A549 (cell line): ENCODE results near the gene SEPTIN10. TPM values are rescaled to one million over a fixed set of nuclear protein-coding genes. Genes with fewer than 3 reads are reported as not detected.
"Not testable (repeated sequence)": the region's sequence is repeated elsewhere in the genome, so short reads cannot be mapped to it uniquely, and the experiment has no call there.

Experiments used
- ATAC-seq, 2 experiments: fragments of 200-7000 bp in 1 of 2; fragments of >200 bp in 1 of 2; cut with Nextera tagmentation in 1 of 2; cut with Tn5 transposase in 1 of 2; 3 replicates each; pipeline versions ENCODE4 v1.8.0 to v1.9.1; 2018 to 2020; ENCODE audit warnings: mild to moderate bottlenecking in 1 of 2, moderate library complexity in 1 of 2
- CTCF ChIA-PET: fragments of 300-600 bp; sonication (Branson Sonifier 250); formaldehyde crosslinking; extraction: SDS; loops from one replicate; lab custom pipeline; 2021; ENCODE audit warnings: antibody characterized with exemption, inconsistent platforms; lab: Yijun Ruan, JAX
- POLR2A ChIA-PET: fragments of 350-600 bp; formaldehyde crosslinking; extraction: SDS; loops from one replicate; lab custom pipeline; 2021; ENCODE audit warnings: antibody characterized with exemption, inconsistent platforms; lab: Yijun Ruan, JAX
- DNase-seq, 2 experiments: peaks; one replicate each; pipeline versions ENCODE4 v3.0.0 to v3.0.0-alpha.2; 2011 to 2016; ENCODE audit warnings: low read depth in 1 of 2, low spot score in 1 of 2
- FAIRE-seq: peaks from 2 replicates; lab custom pipeline; 2011; peaks lifted over from hg19 to GRCh38; lab: Jason Lieb, UNC
- H3K27ac ChIP-seq, 2 experiments: fragments of >200 bp; sonication (Bioruptor Twin); formaldehyde crosslinking; 3 replicates each; pipeline ENCODE4 v1.5.1; 2016 to 2017
- H3K4me1 ChIP-seq: fragments of >200 bp; sonication (Bioruptor Twin); formaldehyde crosslinking; 3 replicates; pipeline ENCODE4 v1.6.1; 2016
- H3K4me2 ChIP-seq: fragments of >200 bp; sonication (Bioruptor Twin); formaldehyde crosslinking; 3 replicates; pipeline ENCODE4 v1.6.1; 2016
- H3K4me3 ChIP-seq: fragments of >200 bp; sonication (Bioruptor Twin); formaldehyde crosslinking; 3 replicates; pipeline ENCODE4 v1.5.1; 2016
- H3K9me3 ChIP-seq: fragments of >200 bp; sonication (Bioruptor Twin); formaldehyde crosslinking; 3 replicates; pipeline ENCODE4 v1.6.1; 2016
- CBX8 ChIP-seq: fragments of 200-600 bp; sonication (generic); IDR thresholded peaks from 2 replicates; pipeline ENCODE4 v1.6.1; 2016
- CHD2 ChIP-seq: fragments of 150-350 bp; IDR thresholded peaks from 2 replicates; pipeline ENCODE4 v1.6.1; 2014; ENCODE audit warnings: low read length; ENCODE audit not compliant: partially characterized antibody
- EHF ChIP-seq: fragments of 250-450 bp; sonication (Bioruptor Pico); IDR thresholded peaks from 2 replicates; pipeline ENCODE4 v1.5.0; 2020; ENCODE audit warnings: mild to moderate bottlenecking
- FOSB ChIP-seq: fragments of 250-450 bp; sonication (Bioruptor Pico); IDR thresholded peaks from 2 replicates; pipeline ENCODE4 v1.5.0; 2020; ENCODE audit warnings: mild to moderate bottlenecking, moderate library complexity
- FOXS1 ChIP-seq: fragments of 250-450 bp; sonication (Bioruptor Pico); IDR thresholded peaks from 2 replicates; pipeline ENCODE4 v1.5.0; 2020; ENCODE audit warnings: mild to moderate bottlenecking, moderate library complexity
- GATA3 ChIP-seq: IDR thresholded peaks from 2 replicates; pipeline ENCODE4 v1.6.1; 2012; ENCODE audit warnings: borderline replicate concordance
- HMGXB4 ChIP-seq: fragments of 250-450 bp; sonication (Bioruptor Pico); IDR thresholded peaks from 2 replicates; pipeline ENCODE4 v1.5.0; 2021; ENCODE audit warnings: mild to moderate bottlenecking, moderate library complexity, borderline replicate concordance
- HOXA7 ChIP-seq: fragments of 250-450 bp; sonication (Bioruptor Pico); IDR thresholded peaks from 2 replicates; pipeline ENCODE4 v1.5.0; 2020; ENCODE audit warnings: mild to moderate bottlenecking, moderate library complexity
- JUNB ChIP-seq: fragments of >200 bp; sonication (Bioruptor Twin); formaldehyde crosslinking; IDR thresholded peaks from 2 replicates; pipeline ENCODE4 v1.6.1; 2016
- MAFK ChIP-seq: fragments of 450-650 bp; IDR thresholded peaks from 2 replicates; pipeline ENCODE4 v1.6.1; 2014; ENCODE audit not compliant: partially characterized antibody
- MAX ChIP-seq: IDR thresholded peaks from 2 replicates; pipeline ENCODE4 v1.6.1; 2012
- MAZ ChIP-seq: fragments of 150-350 bp; IDR thresholded peaks from 2 replicates; pipeline ENCODE4 v1.6.1; 2014; ENCODE audit warnings: antibody characterized with exemption, low read depth, low read length, borderline replicate concordance
- MYC ChIP-seq: IDR thresholded peaks from 2 replicates; pipeline ENCODE4 v1.6.1; 2012; ENCODE audit warnings: mild to moderate bottlenecking, inconsistent platforms, low read length, improper control_type of control experiment, borderline replicate concordance
- NR3C1 ChIP-seq: fragments of >200 bp; sonication (Bioruptor Twin); formaldehyde crosslinking; IDR thresholded peaks from 3 replicates; pipeline ENCODE4 v1.6.1; 2017
- PBX3 ChIP-seq: IDR thresholded peaks from 2 replicates; pipeline ENCODE4 v1.6.1; 2012
- PHF8 ChIP-seq: fragments of 200-600 bp; sonication (generic); IDR thresholded peaks from 2 replicates; pipeline ENCODE4 v1.6.1; 2016; ENCODE audit warnings: low read depth, mild to moderate bottlenecking, antibody characterized with exemption, moderate library complexity, borderline replicate concordance
- POLR2A ChIP-seq: IDR thresholded peaks from 2 replicates; pipeline ENCODE4 v1.6.1; 2012; ENCODE audit warnings: mild to moderate bottlenecking, low read length
- POLR2AphosphoS2 ChIP-seq: conservative IDR thresholded peaks from 2 replicates; pipeline ENCODE4 v1.6.1; 2012; ENCODE audit warnings: low read length, improper control_type of control experiment, inconsistent platforms
- RNF2 ChIP-seq: fragments of 200-600 bp; sonication (generic); IDR thresholded peaks from 2 replicates; pipeline ENCODE4 v1.6.1; 2016; ENCODE audit warnings: low read depth, mild to moderate bottlenecking, antibody characterized with exemption, moderate library complexity, borderline replicate concordance
- SMC3 ChIP-seq: fragments of >200 bp; sonication (Bioruptor Twin); formaldehyde crosslinking; IDR thresholded peaks from 3 replicates; pipeline ENCODE4 v1.6.1; 2018; ENCODE audit warnings: inconsistent platforms
- USF2 ChIP-seq: fragments of 450-650 bp; IDR thresholded peaks from 2 replicates; pipeline ENCODE4 v1.6.1; 2014; ENCODE audit warnings: antibody characterized with exemption
- ZNF302 ChIP-seq: fragments of 250-450 bp; sonication (Bioruptor Pico); IDR thresholded peaks from 2 replicates; pipeline ENCODE4 v1.9.0; 2021; ENCODE audit warnings: inconsistent platforms, mild to moderate bottlenecking, moderate library complexity
- WGBS: methylation state at CpG from one replicate; pipeline ENCODE4 v1.1.6; 2017; ENCODE audit errors: missing lambda C conversion rate; 5-methylcytosine and 5-hydroxymethylcytosine counted together
- polyA plus RNA-seq, 4 experiments: library from polyadenylated mRNA; depleted of rRNA in 3 of 4; stranded (reverse); fragments of >200 nt; fragmentation: RNase III in 1 of 4; extraction: RNeasy Plus Mini Kit Qiagen cat#74134 plus additional on column Dnase treatment in 1 of 4; gene quantifications; 2 replicates in 3 of 4; 3 replicates in 1 of 4; pipeline ENCODE4 v1.2.3, GENCODE V29; 2011 to 2017

The SEPTIN10 gene
- polyA plus RNA-seq, 2 of the 4 experiments (the other 2 are of a cell fraction) = 87.6 to 95.0 TPM

GRCh38 chr2:109537565-109538222, 76.1 kb downstream of the SEPTIN10 start:
- CTCF ChIA-PET = interaction anchor here (1.1 to 1.4 kb wide), 2 partner anchors 9 to 10 kb away, joined by 4 to 6 read pairs; no protein-coding TSS in a partner anchor
- peak in 1 of 2 experiments; percentile 48; a peak in 3 of 6 replicates for ATAC-seq
- no peak for DNase-seq

GRCh38 chr2:109536556-109536955, 77.2 kb downstream of the SEPTIN10 start:
- 69% methylated on average over 3 of the region's 3 CpGs for WGBS
- H3K4me3 ChIP-seq, H3K4me2 ChIP-seq, H3K27ac ChIP-seq, H3K4me1 ChIP-seq, H3K9me3 ChIP-seq, ATAC-seq, FAIRE-seq, DNase-seq, POLR2A ChIA-PET: not testable (repeated sequence)
- CTCF ChIA-PET = interaction anchor here (0.9 to 1.3 kb wide), 2 partner anchors 9 to 10 kb away, joined by 3 to 6 read pairs; no protein-coding TSS in a partner anchor

More at GRCh38 chr2:109537565-109538222, 76.1 kb downstream of the SEPTIN10 start:
- POLR2A ChIA-PET = no interaction called here
- no peaks in the 10 kb centered on the region for H3K9me3 ChIP-seq
- H3K27ac ChIP-seq = no peak overlapping the region
- 82% methylated on average over 10 of the region's 10 CpGs for WGBS
- H3K4me3 ChIP-seq = no peak overlapping the region
- H3K4me2 ChIP-seq = no peak overlapping the region
- TF ChIP-seq USF2 (no peak), NR3C1 (no peak), MAFK (no peak), CHD2 (no peak), FOXS1 (no peak), POLR2A (no peak), MAZ (no peak), MYC (no peak)
- no peak for FAIRE-seq
- H3K4me1 ChIP-seq = no peaks in the 10 kb centered on the region

- H3K27ac ChIP-seq = no peak overlapping the region
- ChIA-PET CTCF (interaction anchor here (0.9 to 5.1 kb wide), 4 partner anchors 9 to 18 kb away, joined by 3 to 45 read pairs (median 4); no protein-coding TSS in a partner anchor), POLR2A (no interaction called here)
- no peaks in the 10 kb centered on the region for H3K9me3 ChIP-seq
- TF ChIP-seq GATA3 = no peak
- no peak for TF ChIP-seq SMC3
- no peak for TF ChIP-seq RNF2
- no peak for TF ChIP-seq PHF8
- no peak for TF ChIP-seq PBX3
- TF ChIP-seq MAX = no peak
- no peak for TF ChIP-seq FOSB
- TF ChIP-seq POLR2AphosphoS2 = no peak
- no peak for TF ChIP-seq ZNF302 (CRISPR knock-in tag)
- TF ChIP-seq CBX8 = no peak
- no peak for TF ChIP-seq HOXA7
- TF ChIP-seq FOXS1 = no peak
- no peak for TF ChIP-seq HMGXB4
- no peak for TF ChIP-seq EHF (CRISPR knock-in tag)
- TF ChIP-seq JUNB = no peak
- WGBS = 72% methylated on average over 6 of the region's 6 CpGs
- FAIRE-seq (no peak), DNase-seq (no peak), ATAC-seq (no peak)
- H3K4me3 ChIP-seq = no peak overlapping the region
- no peak overlapping the region for H3K4me2 ChIP-seq
- no peaks in the 10 kb centered on the region for H3K4me1 ChIP-seq
Measured at GRCh38 chr2:109535217-109535946, 78.4 kb downstream of the SEPTIN10 start.
